ENCODE data around the gene PDE4D. TPM values are rescaled to one million over a fixed set of nuclear protein-coding genes. Genes with fewer than 3 reads are reported as not detected.

Gene PDE4D
- total RNA-seq, 2 experiments from 2014 or later: 0.50 to 0.51 TPM

GRCh38 chr5:59484618-59485017 lies 408.9 kb downstream of the PDE4D start:
- no peaks in the 10 kb centered on the region for H3K79me2 ChIP-seq (ENCODE audit: insufficient read depth, low read depth, low read length)
- intact Hi-C loops (cut with micrococcal nuclease; ENCODE audit: unreplicated experiment): no loop called here
- CTCF ChIA-PET (ENCODE audit: unreplicated experiment): no interaction called here
- no peak for TF ChIP-seq EZH2phosphoT487 (IDR thresholded peaks at IDR 0.05; ENCODE audit: borderline replicate concordance, low read depth, low read length)
- TF ChIP-seq, protein P1, sequence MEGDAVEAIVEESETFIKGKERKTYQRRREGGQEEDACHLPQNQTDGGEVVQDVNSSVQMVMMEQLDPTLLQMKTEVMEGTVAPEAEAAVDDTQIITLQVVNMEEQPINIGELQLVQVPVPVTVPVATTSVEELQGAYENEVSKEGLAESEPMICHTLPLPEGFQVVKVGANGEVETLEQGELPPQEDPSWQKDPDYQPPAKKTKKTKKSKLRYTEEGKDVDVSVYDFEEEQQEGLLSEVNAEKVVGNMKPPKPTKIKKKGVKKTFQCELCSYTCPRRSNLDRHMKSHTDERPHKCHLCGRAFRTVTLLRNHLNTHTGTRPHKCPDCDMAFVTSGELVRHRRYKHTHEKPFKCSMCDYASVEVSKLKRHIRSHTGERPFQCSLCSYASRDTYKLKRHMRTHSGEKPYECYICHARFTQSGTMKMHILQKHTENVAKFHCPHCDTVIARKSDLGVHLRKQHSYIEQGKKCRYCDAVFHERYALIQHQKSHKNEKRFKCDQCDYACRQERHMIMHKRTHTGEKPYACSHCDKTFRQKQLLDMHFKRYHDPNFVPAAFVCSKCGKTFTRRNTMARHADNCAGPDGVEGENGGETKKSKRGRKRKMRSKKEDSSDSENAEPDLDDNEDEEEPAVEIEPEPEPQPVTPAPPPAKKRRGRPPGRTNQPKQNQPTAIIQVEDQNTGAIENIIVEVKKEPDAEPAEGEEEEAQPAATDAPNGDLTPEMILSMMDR (conservative IDR thresholded peaks at IDR 0.05; ENCODE audit: low read length): no peak
- H3K4me1 ChIP-seq (ENCODE audit: insufficient read depth, low read length, poor library complexity, severe bottlenecking): no peaks in the 10 kb centered on the region
- H3K36me3 ChIP-seq (ENCODE audit: insufficient read depth, low read length): no peaks in the 10 kb centered on the region
- H3K4me2 ChIP-seq (ENCODE audit: low read length): no peak overlapping the region
- no peak overlapping the region for H2AFZ ChIP-seq (ENCODE audit: low read length)
- POLR2A ChIA-PET: interaction anchor here (1.1 kb wide), 1 partner anchor 9 kb away, joined by 3 read pairs; no protein-coding TSS in a partner anchor
- no peak overlapping the region for H3K4me3 ChIP-seq (ENCODE audit: low read depth, low read length, poor library complexity, severe bottlenecking)
- no peak for DNase-seq (ENCODE audit: low spot score)
- H3K9me2 ChIP-seq (ENCODE audit: insufficient read depth, low read length): no peaks in the 10 kb centered on the region
- no peak overlapping the region for H3K27ac ChIP-seq (ENCODE audit: low read depth, low read length, poor library complexity, severe bottlenecking)
- no peaks in the 10 kb centered on the region for H3K9me3 ChIP-seq (ENCODE audit: low read length)
- H4K20me1 ChIP-seq (ENCODE audit: insufficient read depth, low read length): no peaks in the 10 kb centered on the region
- BruUV-seq (replicated peaks): no TSS peak

- no TSS peak for BruUV-seq (replicated peaks)
- H4K20me1 ChIP-seq (ENCODE audit: insufficient read depth, low read length): no peaks in the 10 kb centered on the region
- no peak for DNase-seq (ENCODE audit: low spot score)
- no peak overlapping the region for H2AFZ ChIP-seq (ENCODE audit: low read length)
- ChIA-PET CTCF (ENCODE audit: unreplicated experiment) (no interaction called here), POLR2A (interaction anchor here (0.6 to 1.1 kb wide), 2 partner anchors 10 to 273 kb away, joined by 3 to 6 read pairs; no protein-coding TSS in a partner anchor)
- H3K4me2 ChIP-seq (ENCODE audit: low read length): no peak overlapping the region
- no peak overlapping the region for H3K4me3 ChIP-seq (ENCODE audit: low read depth, low read length, poor library complexity, severe bottlenecking)
- H3K79me2 ChIP-seq (ENCODE audit: insufficient read depth, low read depth, low read length): no peaks in the 10 kb centered on the region
- no peaks in the 10 kb centered on the region for H3K4me1 ChIP-seq (ENCODE audit: insufficient read depth, low read length, poor library complexity, severe bottlenecking)
- no peak overlapping the region for H3K27ac ChIP-seq (ENCODE audit: low read depth, low read length, poor library complexity, severe bottlenecking)
- TF ChIP-seq, protein P1 (conservative IDR thresholded peaks at IDR 0.05; ENCODE audit: low read length): no peak
- no peak for TF ChIP-seq EZH2phosphoT487 (IDR thresholded peaks at IDR 0.05; ENCODE audit: borderline replicate concordance, low read depth, low read length)
- H3K9me2 ChIP-seq (ENCODE audit: insufficient read depth, low read length): no peaks in the 10 kb centered on the region
- H3K36me3 ChIP-seq (ENCODE audit: insufficient read depth, low read length): no peaks in the 10 kb centered on the region
- intact Hi-C loops (cut with micrococcal nuclease; ENCODE audit: unreplicated experiment): no loop called here
- no peaks in the 10 kb centered on the region for H3K9me3 ChIP-seq (ENCODE audit: low read length)
Observed at GRCh38 chr5:59483971-59484472, 409.5 kb downstream of the PDE4D start.

GRCh38 chr5:59479086-59479485 lies 414.4 kb downstream of the PDE4D start:
- intact Hi-C loops (cut with micrococcal nuclease; ENCODE audit: unreplicated experiment): no loop called here
- Histone ChIP-seq H2AFZ (ENCODE audit: low read length) (no peak overlapping the region), H3K79me2 (ENCODE audit: insufficient read depth, low read depth, low read length) (no peaks in the 10 kb centered on the region), H3K4me2 (ENCODE audit: low read length) (no peak overlapping the region), H3K4me3 (ENCODE audit: low read depth, low read length, poor library complexity, severe bottlenecking) (no peak overlapping the region), H3K4me1 (ENCODE audit: insufficient read depth, low read length, poor library complexity, severe bottlenecking) (no peaks in the 10 kb centered on the region), H3K9me3 (ENCODE audit: low read length) (no peaks in the 10 kb centered on the region), H4K20me1 (ENCODE audit: insufficient read depth, low read length) (no peaks in the 10 kb centered on the region), H3K27ac (ENCODE audit: low read depth, low read length, poor library complexity, severe bottlenecking) (no peak overlapping the region), H3K9me2 (ENCODE audit: insufficient read depth, low read length) (no peaks in the 10 kb centered on the region), H3K36me3 (ENCODE audit: insufficient read depth, low read length) (no peaks in the 10 kb centered on the region)
- TF ChIP-seq, protein P1 (conservative IDR thresholded peaks at IDR 0.05; ENCODE audit: low read length): no peak
- no peak for TF ChIP-seq EZH2phosphoT487 (IDR thresholded peaks at IDR 0.05; ENCODE audit: borderline replicate concordance, low read depth, low read length)
- DNase-seq (ENCODE audit: low spot score): no peak
- CTCF ChIA-PET (ENCODE audit: unreplicated experiment): no interaction called here
- no TSS peak for BruUV-seq (replicated peaks)
- POLR2A ChIA-PET: interaction anchor here (0.5 kb wide), 1 partner anchor 125 kb away, joined by 8 read pairs; no protein-coding TSS in a partner anchor
